NCI-H146 treated with DMSO at 0.1 percent for 48 hours (cell line): ENCODE results near the gene TNFRSF9.
"Not testable (repeated sequence)": the region's sequence is repeated elsewhere in the genome, so short reads cannot be mapped to it uniquely, and the experiment has no call there.

Experiments
- DNase-seq: peaks from one replicate; lab custom pipeline; 2025; ENCODE audit not compliant: unreplicated experiment; lab: John Stamatoyannopoulos, UW

Gene TNFRSF9

DNA sequence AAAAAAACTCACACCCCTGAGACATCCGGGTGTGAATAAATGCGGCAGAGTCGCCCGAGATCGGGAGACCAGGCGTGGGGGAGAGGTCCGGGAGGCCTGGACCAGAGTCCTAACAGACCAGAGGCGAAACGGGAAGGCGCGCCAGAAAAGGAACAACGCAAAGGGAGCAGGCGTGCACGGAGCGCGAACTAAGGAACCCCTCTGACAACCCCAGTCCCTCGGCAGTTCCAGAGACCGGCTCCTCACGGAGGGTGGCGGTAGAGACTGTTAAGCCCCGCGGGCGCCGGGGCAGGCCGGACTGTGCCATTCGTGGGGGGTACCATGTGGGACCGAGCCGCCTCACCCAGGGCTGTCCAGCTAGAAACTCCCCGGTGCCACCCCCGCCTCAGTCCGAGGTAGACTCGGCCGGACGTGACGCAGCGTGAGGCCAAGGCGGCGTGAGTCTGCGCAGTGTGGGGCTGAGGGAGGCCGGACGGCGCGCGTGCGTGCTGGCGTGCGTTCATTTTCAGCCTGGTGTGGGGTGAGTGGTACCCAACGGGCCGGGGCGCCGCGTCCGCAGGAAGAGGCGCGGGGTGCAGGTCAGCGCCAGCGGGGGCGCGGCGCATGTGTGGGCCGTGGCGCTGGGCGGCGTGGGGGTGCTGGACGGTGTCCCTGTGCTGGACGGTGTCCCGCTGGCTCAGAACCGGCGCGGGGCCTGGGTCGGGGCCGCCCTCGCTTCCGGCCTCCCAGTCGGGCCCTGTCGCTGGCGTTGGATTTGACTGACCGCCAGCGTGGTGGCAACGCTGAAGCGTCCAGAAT is 20.8 kb upstream of the TNFRSF9 start, which contains the start of gene PARK7:
Gene PARK7, plus strand, starts transcription at position 496 of the 798 bp plus-strand sequence. CDS start 1,075 bp downstream, outside the sequence.
- peak; percentile 87 for DNase-seq

DNA sequence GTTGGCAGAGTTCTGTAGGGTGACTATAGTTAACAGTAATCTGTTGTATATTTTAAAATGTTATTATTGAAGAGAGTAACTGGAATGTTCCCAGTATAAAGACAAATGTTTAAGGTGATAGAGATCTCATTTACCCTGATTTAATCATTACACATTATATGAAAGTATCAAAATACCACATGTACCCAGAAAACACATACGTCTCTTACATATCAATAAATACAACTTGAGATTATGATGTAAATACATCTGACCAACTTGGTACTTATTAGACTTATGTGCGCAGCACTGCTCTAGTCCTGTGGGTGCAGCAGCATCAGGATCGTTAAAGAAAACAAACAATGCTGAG is 20.2 kb upstream of the TNFRSF9 start:
- DNase-seq = no peak

DNA sequence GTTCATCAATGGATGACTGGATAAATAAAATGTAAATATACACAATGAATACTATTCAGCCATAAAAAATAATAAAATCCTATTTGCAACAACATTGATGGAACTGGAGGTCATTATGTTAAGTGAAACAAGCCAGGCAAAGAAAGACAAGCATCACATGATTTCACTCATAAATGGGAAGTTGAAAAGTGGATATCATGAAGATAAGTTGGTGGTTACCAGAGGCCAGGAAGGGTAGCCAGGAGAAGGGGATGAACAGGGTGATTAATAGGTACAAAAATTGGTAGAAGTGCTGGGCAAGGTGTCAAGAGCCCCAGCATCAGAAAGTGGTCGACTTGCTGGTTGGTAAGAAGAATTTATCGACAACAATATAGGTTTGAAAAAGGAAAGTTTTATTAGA is 19.5 kb upstream of the TNFRSF9 start:
- no peak for DNase-seq

DNA sequence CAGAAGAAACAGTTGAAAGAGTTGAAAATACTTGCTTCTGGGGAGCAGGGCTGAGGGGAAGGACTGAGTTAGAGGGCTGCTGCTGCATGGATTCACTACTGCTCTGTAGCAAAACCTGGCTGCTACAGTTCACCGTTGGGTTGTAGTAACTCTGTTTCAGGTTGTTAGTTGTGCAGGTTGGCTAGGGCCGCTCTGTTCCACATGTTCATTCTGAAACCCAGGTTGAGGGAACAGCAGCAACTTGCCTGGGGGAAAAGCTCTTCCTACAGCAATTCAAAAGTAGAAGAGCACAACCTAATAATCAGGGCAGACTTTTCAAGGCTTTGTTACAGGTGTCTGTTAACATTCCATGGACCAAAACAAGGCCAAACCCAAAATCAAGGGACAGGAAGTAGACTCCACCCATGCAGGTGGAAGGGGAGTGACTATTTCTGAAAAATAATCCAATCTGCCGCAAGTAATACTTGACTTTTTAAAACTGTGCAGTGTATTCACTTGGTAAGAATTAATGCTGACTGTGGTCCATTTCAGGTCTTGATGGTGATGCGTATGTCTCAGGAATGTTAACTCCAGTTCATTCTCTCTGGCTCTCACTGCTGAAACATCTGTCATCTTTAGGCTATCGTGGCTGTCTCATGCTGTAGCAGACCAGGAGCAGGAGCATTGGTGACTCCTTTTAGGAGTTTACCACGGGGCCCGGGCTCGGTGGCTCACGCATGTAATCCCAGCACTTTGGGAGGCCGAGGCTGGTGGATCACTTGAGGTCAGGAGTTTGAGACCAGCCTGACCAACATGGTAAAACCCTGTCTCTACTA is 15.8 kb upstream of the TNFRSF9 start:
- DNase-seq = no peak

DNA sequence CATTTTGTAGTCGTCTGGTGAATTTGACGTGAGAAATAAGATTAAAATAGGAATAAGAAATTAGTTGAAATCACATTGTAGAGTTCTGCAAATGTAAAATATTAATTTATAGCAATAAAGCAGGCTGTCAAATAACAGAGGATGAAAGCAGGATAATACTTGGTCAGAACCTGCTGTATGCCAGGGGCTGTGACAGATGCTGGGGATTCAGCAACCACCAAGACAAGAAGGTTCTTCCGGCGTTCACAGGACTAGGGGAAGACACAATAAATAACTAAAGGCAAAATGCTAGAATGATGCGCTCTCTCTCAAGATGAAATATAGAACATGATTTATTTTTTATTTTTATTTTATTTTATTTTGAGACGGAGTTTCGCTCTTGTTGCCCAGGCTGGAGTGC is 14.0 kb upstream of the TNFRSF9 start:
- DNase-seq = no peak

DNA sequence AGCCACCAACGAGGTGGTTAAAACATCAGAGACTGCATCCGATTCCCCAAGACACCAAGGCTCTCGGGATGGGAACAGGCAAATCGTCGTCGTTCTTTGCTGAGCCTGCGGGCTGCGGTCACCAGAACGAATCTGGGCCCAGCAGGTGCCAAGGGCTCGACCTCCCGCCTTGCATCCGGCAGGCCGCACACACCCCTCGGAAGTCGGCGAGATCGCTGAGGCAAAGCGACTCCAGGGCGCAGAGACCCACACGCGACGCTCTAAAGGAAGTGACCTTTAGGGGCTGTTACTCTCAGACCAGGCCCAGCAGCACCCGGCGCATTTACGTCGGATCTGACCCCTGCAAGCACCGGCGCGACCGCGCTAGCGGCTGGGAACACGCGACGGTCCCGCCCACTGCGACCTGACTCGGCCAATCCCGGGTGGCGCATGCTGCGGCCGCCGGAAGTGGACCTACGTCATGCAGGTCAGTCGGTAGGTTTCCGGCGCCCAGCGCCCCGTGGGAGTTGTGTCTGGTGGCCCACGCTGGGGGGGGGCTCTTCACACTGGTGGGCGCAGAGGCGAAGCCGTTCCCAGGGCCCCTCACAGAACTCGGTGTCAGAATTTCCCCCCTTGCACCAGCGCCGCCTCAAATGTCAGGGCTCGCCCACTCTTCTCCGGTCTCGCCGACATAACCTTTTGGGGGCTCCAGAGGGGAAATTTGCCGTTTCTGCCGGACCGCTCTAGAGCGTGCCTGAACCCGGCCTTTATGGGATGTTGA is 13.4 kb upstream of the TNFRSF9 start:
- DNase-seq = peak; percentile 39

DNA sequence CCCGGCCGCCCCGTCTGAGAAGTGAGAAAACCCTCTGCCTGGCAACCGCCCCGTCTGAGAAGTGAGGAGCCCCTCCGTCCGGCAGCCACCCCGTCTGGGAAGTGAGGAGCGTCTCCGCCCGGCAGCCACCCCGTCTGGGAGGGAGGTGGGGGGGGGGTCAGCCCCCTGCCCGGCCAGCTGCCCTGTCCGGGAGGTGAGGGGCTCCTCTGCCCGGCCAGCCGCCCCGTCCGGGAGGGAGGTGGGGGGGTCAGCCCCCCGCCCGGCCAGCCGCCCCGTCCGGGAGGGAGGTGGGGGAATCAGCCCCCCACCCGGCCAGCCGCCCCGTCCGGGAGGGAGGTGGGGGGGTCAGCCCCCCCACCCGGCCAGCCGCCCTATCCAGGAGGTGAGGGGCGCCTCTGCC is 12.2 kb upstream of the TNFRSF9 start:
- not testable (repeated sequence) for DNase-seq

DNA sequence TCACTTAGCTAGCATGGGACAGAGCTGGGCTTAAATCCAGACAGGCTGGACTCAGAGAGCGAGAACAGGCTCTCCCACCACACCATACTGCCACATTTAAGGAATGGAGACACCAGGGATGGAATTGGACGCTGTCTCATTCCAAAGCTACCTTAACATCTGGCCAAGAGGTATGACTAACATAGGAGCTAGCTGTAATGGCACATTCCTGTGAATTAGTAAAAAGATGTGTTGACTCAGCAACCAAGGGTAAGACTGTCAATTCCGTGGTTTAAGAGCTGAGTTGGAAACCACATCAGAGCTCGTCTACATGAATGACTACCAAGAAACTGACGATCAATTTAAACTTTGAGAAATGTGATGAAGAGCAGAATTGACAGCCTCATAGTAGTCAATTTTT is 8.3 kb upstream of the TNFRSF9 start:
- DNase-seq = no peak

DNA sequence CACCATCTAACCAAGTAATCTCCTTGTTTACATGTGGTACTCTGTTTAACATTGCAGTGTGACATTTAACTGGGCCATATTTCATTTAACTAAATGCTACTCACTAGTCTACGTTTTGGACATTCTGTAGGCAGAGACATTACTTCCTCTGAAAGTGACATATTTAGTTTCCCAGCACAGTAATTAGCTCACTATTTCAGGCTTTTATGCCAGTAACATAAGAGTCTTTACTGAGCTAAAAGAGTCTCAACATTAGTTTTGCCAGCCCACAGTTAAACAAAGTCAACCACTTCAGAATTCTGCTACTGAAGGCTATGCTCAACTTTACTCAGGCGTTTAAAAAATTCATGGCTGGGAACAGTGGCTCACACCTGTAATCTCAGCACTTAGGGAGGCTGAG is 2.6 kb upstream of the TNFRSF9 start:
- DNase-seq = no peak

DNA sequence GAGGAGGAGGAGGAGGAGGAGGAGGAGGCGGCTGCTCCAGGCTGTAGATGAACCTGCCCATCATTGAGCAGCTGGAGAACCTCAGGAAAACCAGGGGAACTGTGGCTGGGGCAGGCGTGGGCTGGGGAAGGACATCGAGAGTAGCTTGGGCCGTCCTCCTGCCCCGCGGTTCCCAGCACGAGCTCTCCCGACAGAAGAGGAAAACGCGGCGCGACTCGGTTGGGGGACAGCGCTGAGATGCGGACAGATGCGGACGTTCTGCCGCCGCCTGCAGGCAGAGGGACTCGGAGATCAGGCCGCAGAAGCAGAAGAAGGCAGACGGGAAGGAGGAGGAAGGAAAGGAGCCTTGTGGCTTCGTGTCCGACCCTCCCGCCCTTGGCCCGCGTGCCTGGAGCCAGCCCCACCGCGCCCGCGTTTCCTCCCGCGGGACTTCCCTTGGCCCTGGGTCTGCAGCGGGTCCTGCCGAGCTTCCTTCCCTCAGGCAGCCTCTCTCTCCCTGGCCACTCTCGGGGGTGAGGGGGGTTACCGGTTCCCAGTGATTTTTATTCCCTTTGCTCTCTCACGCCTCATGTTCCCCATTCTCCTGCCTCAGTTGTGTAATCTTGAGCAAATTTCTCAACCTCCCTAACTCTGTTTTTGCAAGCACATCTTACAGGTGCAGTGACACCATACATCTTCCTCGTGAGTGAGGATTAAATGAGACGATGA is 1.7 kb upstream of the TNFRSF9 start:
- no peak for DNase-seq

DNA sequence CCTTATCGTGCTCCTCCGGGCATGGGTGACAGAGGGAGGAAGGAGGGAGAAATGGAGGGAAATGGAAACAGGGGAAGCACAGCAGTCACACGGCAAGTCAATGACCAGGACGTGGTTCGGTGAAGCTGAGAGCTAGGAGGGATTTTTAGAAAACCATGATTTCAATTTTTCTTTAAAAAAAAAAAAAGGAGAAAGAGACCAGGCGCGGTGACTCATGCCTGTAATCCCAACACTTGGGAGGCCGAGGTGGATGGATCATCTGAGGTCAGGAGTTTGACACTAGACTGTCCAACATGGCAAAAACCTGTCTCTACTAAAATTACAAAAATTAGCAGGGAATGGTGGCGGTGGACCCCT is 776 bp upstream of the TNFRSF9 start:
- no peak for DNase-seq

DNA sequence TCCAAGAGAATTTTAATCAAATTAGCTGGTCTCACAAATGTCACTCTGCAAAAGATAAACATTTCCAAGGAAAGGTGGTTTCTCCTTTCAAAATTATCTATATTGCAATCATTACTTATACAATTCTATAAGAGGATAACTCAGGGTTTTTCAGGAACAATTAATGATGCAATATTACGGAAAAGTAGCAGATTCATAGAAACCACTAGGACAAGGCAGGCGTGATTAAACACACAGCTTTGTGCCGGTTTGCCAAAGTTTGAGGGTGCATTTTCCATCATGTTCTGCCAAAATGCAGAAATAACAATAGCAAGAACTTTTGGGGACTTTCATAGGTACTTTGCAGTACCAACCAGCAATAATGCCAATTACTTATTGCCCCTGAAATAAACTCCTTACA is 605 bp downstream of the TNFRSF9 start:
- DNase-seq = no peak

DNA sequence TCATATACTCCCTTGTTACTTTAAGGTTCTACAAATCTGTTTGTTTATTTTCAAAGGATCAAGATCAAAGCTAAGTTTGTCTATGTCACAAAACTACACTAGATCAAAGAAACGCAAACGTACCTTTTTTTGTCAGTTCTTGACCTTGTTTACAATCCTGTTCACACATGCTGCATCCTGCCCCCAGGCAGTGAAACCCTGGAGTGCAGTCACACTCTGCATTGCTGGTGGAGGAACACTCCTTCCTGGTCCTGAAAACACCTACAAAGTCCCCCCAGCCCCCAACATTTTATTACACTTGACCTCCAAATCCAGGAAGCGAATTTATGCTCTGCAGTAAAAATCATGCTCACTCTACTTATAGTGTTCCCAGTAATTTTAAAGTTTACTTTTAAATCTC is 2.6 kb downstream of the TNFRSF9 start:
- DNase-seq = no peak

DNA sequence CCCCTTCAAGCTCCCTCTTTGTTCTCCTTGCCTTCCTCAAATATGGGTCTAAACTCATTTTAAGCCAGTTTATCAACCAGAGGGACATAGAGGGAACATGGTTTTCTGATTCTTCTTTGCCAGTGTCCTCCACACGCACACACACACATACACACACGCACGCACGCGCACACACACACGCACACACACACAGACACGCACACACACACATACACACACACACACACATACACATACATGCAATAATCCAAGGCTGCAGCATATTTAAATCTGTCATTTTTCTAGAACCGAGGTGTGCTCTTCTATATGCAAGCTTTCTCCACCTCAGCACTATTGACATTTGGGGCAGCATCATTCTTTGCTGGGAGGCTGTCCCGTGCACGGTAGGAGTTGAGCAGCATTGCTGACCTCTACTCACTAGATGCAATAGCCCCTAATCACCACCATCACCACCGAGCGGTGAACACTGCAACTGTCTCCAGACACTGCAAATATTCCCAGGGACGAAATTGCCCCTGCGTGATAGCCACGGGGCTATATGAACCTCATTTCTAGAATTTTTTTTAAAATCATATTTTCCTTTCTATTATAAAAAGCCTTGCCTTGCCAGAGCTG is 8.0 kb downstream of the TNFRSF9 start:
- DNase-seq = no peak

DNA sequence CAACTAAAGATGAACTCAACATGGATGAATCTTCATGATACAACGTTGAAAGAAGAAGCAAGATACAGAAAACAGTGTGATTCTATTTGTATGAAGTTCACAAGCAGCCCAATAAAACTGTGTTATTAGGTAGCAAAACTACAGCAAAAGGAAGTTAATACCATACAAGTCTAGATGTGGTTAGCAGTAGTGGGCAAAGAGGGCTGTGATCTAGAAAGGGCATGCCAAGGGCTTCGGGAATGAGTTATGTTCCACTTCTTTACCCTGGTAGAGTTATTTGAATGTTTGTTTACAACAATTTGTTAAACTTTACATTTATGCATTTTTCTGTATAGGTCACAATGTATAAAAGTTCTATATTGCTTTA is 9.2 kb downstream of the TNFRSF9 start:
- no peak for DNase-seq

DNA sequence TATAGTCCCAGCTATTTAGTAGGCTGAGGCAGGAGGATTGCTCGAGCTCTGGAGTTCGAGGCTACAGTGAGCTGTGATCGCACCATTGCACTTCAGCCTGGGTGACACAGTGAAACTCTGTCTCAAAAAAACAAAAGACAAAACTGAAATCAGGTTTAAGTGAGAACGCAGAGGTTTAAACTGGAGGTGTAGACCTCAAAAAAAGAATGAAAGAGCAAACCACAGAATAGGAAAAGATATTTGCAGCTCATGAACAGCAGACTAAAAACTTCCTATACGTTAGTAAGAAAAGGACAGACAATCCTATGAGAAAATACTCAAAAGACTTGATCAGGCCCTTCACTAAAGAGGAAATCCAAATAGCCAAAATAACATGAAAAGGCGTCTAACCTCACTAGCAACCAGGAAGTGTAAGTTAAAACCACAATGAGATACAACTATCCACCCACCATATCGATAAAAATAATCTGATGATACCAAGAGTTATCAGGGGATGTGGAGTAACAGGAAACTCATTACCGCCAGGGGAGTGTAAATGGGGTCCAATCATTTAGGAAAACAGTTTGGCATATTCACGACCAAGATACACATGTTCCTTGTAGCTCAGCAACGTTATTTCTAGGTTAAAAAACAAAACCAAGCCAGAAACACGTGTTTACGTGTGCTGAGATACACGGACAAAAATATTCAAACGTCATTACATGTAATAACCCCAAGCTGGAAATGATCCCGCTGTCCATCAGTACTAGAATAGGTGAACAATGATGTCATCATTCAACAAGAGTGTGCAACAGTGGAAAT is 9.8 kb downstream of the TNFRSF9 start:
- no peak for DNase-seq

DNA sequence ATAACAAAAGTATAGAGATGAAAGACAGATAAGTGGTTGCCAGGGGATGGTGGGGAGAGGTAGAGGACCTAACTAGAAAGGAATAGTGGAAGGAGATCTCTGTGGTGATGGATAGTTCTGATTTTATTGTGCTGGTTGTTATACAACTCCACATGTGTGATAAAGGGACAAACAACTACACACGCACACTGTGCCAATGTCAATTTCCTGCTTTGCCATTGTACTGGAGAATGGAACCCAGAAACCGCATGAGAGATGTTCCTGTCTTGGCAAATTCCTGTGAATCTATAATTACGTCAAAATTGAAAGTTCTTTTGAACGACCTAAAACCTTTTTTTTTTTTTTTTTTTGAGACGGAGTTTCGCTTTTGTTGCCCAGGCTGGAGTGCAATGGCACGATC is 11.0 kb downstream of the TNFRSF9 start:
- DNase-seq = no peak

DNA sequence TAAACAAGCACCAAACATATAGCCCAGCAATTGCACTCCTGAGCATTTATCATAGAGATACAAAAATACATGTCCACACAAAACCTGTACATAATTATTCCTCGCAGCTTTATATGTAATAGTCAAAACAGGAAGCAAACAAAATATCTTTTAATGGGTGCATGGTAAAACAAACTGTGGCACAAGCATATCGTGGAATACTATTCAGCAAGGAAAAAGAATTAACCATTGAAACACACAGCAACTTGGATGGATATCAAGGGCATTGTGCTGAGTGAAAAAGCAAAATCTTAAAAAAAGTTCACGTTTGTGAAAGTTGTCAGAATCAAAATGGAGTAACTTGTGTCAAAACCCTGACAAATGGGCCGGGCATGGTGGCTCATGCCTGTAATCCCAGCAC is 12.4 kb downstream of the TNFRSF9 start:
- DNase-seq = no peak

DNA sequence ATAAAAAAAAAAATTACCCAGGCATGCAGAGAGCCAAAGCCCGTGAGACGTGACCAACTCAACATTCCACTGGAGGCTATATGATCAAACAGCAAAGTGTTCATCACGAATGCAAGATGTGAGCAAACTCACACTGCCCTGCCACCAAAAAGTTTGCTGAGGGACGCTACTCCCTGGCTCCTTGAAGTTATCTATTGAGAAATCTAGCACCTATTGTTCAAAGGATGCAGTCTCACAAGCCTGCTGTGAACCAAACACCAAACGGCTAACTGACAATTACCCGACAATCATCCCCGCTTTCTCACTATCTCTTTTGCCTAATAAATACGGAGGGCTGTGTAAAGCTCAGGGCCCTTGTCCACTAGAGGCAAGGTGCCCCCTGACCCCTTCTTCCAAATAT is 13.6 kb downstream of the TNFRSF9 start:
- DNase-seq = not testable (repeated sequence)

DNA sequence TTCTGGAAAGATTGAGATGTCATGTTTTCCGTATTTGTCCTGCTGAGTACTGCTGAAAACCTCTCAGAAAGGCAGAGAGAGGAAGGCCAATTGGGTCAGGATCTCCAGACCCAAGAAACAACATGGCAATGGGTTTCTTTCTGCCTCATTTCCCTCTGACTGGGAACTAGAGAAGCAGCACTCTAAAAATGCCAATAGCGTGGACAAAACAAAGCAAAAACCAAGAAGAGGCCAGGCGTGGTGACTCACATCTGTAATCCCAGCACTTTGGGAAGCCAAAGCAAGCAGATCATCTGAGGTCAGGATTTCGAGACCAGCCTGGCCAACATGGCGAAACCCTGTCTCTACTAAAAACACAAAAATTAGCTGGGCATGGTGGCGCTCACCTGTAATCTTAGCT is 18.3 kb downstream of the TNFRSF9 start:
- no peak for DNase-seq
